Stimulated activated CD8-positive, alpha-beta memory T cell treated with anti-CD3 and anti-CD28 coated beads, Interleukin-2, amount 100 ng/mL, for 1 hour (primary cell): ENCODE measurements around the gene PCSK2.

ENCODE experiments used
- DNase-seq, 2 donors: peaks; one replicate each; pipeline ENCODE4 v3.0.0-alpha.2; 2020; ENCODE audit warnings: low read depth in 2 of 2

PCSK2 gene

DNA sequence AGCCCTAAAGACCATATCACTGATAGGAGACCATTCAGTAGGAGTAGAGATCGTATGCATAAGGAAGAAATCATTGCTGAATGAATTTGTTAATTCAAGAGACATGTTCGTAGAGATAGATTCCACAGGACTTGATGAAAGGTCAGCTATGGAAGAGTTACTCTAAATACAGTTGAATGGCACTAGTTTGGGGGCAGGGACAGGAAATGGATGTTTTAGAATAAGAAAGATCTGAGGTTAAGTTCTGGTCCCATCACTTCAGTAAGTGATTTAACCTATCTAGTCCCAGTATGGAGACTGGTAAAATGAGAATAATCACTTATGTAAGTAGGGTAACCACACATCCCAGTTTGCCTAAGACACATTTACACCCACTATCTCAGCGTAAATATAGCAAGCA is 307.2 kb downstream of the PCSK2 start:
- no peak for DNase-seq
